ENCODE results near the gene HSF5.

GRCh38 chr17:58508341-58509067 is 20.3 kb upstream of the HSF5 start:
- no peak for TF ChIP-seq CTCF (IDR thresholded peaks at IDR 0.05)
- TF ChIP-seq EP300 (IDR thresholded peaks at IDR 0.05): no peak

Data from upper lobe of left lung (tissue), 4 donors.